ENCODE data around the gene PITPNM3.

- TF ChIP-seq POLR2AphosphoS5 (IDR thresholded peaks at IDR 0.05; ENCODE audit: low read depth, low read length): no peak
- no peak for TF ChIP-seq CTCF (IDR thresholded peaks at IDR 0.05)
- TF ChIP-seq, protein P1, sequence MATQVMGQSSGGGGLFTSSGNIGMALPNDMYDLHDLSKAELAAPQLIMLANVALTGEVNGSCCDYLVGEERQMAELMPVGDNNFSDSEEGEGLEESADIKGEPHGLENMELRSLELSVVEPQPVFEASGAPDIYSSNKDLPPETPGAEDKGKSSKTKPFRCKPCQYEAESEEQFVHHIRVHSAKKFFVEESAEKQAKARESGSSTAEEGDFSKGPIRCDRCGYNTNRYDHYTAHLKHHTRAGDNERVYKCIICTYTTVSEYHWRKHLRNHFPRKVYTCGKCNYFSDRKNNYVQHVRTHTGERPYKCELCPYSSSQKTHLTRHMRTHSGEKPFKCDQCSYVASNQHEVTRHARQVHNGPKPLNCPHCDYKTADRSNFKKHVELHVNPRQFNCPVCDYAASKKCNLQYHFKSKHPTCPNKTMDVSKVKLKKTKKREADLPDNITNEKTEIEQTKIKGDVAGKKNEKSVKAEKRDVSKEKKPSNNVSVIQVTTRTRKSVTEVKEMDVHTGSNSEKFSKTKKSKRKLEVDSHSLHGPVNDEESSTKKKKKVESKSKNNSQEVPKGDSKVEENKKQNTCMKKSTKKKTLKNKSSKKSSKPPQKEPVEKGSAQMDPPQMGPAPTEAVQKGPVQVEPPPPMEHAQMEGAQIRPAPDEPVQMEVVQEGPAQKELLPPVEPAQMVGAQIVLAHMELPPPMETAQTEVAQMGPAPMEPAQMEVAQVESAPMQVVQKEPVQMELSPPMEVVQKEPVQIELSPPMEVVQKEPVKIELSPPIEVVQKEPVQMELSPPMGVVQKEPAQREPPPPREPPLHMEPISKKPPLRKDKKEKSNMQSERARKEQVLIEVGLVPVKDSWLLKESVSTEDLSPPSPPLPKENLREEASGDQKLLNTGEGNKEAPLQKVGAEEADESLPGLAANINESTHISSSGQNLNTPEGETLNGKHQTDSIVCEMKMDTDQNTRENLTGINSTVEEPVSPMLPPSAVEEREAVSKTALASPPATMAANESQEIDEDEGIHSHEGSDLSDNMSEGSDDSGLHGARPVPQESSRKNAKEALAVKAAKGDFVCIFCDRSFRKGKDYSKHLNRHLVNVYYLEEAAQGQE (IDR thresholded peaks at IDR 0.05; ENCODE audit: insufficient read depth in 1 of 2, low read depth in 2 of 2, low read length in 1 of 2): no peak
Measured at GRCh38 chr17:6457688-6458459, 98.5 kb downstream of the PITPNM3 start.
